Hematopoietic multipotent progenitor cell (in vitro differentiated cells): ENCODE data around the gene F10. TPM values are rescaled to one million over a fixed set of nuclear protein-coding genes. Genes with fewer than 3 reads are reported as not detected.

Experiments used
- DNase-seq, 3 donors: peaks; one replicate each; pipeline ENCODE4 v3.0.0-alpha.2; 2011 to 2015; ENCODE audit warnings: low read depth in 2 of 3, low spot score in 2 of 3
- small RNA-seq: library from RNA; depleted of rRNA; stranded (forward); fragments of <200 nt; gene quantifications from one replicate; pipeline ENCODE3, GENCODE V24; 2012
- total RNA-seq: library from RNA; depleted of rRNA; stranded (reverse); fragments of >200 nt; gene quantifications from one replicate; pipeline ENCODE4 v1.2.3, GENCODE V29; 2012

The F10 gene
- total RNA-seq, 1 donor: 0.27 TPM

- DNase-seq: no peak
Observed at GRCh38 chr13:113186061-113186900, 63.7 kb downstream of the F10 start.

- no peak for DNase-seq
Observed at GRCh38 chr13:113187263-113187669, 64.7 kb downstream of the F10 start.

- DNase-seq: no peak
Observed at GRCh38 chr13:113187883-113188665, 65.5 kb downstream of the F10 start.

- DNase-seq: no peak
Observed at GRCh38 chr13:113190181-113190580, 67.6 kb downstream of the F10 start.

GRCh38 chr13:113192279-113192678, 69.7 kb downstream of the F10 start:
- DNase-seq: no peak

- no peak for DNase-seq
Observed at GRCh38 chr13:113192902-113193301, 70.3 kb downstream of the F10 start.

GRCh38 chr13:113195360-113195759, 72.8 kb downstream of the F10 start:
- DNase-seq: no peak

GRCh38 chr13:113196970-113197737, 74.6 kb downstream of the F10 start:
- no peak for DNase-seq

Small RNA genes within 50 kb of the gene (small RNA-seq; reads per million reads assigned to genes)
- gene AL137002.1: not detected

Other genes starting within 250 kb of the F10 start
- gene MCF2L, start 153.6 kb upstream of the F10 start, total RNA-seq: 3.2 TPM
- gene F7, start 17.0 kb upstream of the F10 start, total RNA-seq: 0.27 TPM
- gene PROZ, start 35.8 kb downstream of the F10 start, total RNA-seq: not detected
- 43.1 TPM for gene PCID2, start 85.9 kb downstream of the F10 start, total RNA-seq
- gene CUL4A, start 86.8 kb downstream of the F10 start, total RNA-seq: 93.4 TPM
- gene LAMP1, start 174.4 kb downstream of the F10 start, total RNA-seq: 92.6 TPM
- gene GRTP1, start 241.3 kb downstream of the F10 start, total RNA-seq: 0.54 TPM